HepG2 (cell line): ENCODE data around the gene PDIA5. TPM values are rescaled to one million over a fixed set of nuclear protein-coding genes. Genes with fewer than 3 reads are reported as not detected.

Experiments
- IKZF1 ChIP-seq: fragments of 450-650 bp; IDR thresholded peaks from 2 replicates; pipeline ENCODE4 v1.7.1; 2016
- NAIF1 ChIP-seq: sonication (generic); formaldehyde crosslinking; IDR thresholded peaks from 2 replicates; pipeline ENCODE4 v1.5.0; 2020; ENCODE audit warnings: mild to moderate bottlenecking, missing genetic modification reagents, borderline replicate concordance
- NFE2 ChIP-seq: sonication (generic); formaldehyde crosslinking; IDR thresholded peaks from 2 replicates; pipeline ENCODE4 v1.4.0; 2020; ENCODE audit warnings: missing genetic modification reagents
- PHF21A ChIP-seq: sonication (generic); formaldehyde crosslinking; IDR thresholded peaks from 2 replicates; pipeline ENCODE4 v1.5.0; 2020; ENCODE audit warnings: mild to moderate bottlenecking, missing genetic modification reagents
- PREB ChIP-seq: sonication (generic); formaldehyde crosslinking; IDR thresholded peaks from 2 replicates; pipeline ENCODE4 v1.4.0; 2020; ENCODE audit warnings: missing genetic modification reagents
- SIN3A ChIP-seq: IDR thresholded peaks from 2 replicates; pipeline ENCODE4 v1.6.1; 2011; ENCODE audit warnings: low read depth, mild to moderate bottlenecking, control low read depth, low read length, borderline replicate concordance
- SMC3 ChIP-seq: IDR thresholded peaks from 2 replicates; pipeline ENCODE4 v1.6.1; 2011; ENCODE audit warnings: low read length, improper control_type of control experiment
- STAT5B ChIP-seq: sonication (generic); formaldehyde crosslinking; IDR thresholded peaks from 2 replicates; pipeline ENCODE4 v1.4.0; 2020; ENCODE audit warnings: missing genetic modification reagents
- THYN1 ChIP-seq: sonication (generic); formaldehyde crosslinking; IDR thresholded peaks from 2 replicates; pipeline ENCODE4 v1.8.1; 2023; ENCODE audit warnings: low read depth, mild to moderate bottlenecking, moderate library complexity, missing genetic modification reagents, borderline replicate concordance
- ZFP36 ChIP-seq: fragments of 150-350 bp; IDR thresholded peaks from 2 replicates; pipeline ENCODE4 v1.6.1; 2018; ENCODE audit warnings: borderline replicate concordance, low read length, low read depth; ENCODE audit not compliant: partially characterized antibody
- ZNF225 ChIP-seq: sonication (generic); formaldehyde crosslinking; IDR thresholded peaks from 2 replicates; pipeline ENCODE4 v1.4.0; 2020; ENCODE audit warnings: mild to moderate bottlenecking, missing genetic modification reagents
- ZNF318 ChIP-seq: sonication (generic); formaldehyde crosslinking; IDR thresholded peaks from 2 replicates; pipeline ENCODE4 v1.4.0; 2020; ENCODE audit warnings: mild to moderate bottlenecking, missing genetic modification reagents
- ZNF350 ChIP-seq: sonication (generic); formaldehyde crosslinking; IDR thresholded peaks from 2 replicates; pipeline ENCODE4 v1.4.0; 2020; ENCODE audit warnings: mild to moderate bottlenecking, low read depth, missing genetic modification reagents, borderline replicate concordance
- ZNF354B ChIP-seq: sonication (generic); formaldehyde crosslinking; IDR thresholded peaks from 2 replicates; pipeline ENCODE4 v1.8.0; 2022; ENCODE audit warnings: mild to moderate bottlenecking, missing genetic modification reagents
- ZNF562 ChIP-seq: sonication (generic); formaldehyde crosslinking; IDR thresholded peaks from 2 replicates; pipeline ENCODE4 v1.8.0; 2022; ENCODE audit warnings: missing genetic modification reagents, borderline replicate concordance
- ZNF740 ChIP-seq: sonication (generic); formaldehyde crosslinking; IDR thresholded peaks from 2 replicates; pipeline ENCODE4 v1.4.0; 2020; ENCODE audit warnings: missing genetic modification reagents
- ZUFSP ChIP-seq: sonication (generic); formaldehyde crosslinking; IDR thresholded peaks from 2 replicates; pipeline ENCODE4 v1.9.0; 2021; ENCODE audit warnings: missing genetic modification reagents, mild to moderate bottlenecking, borderline replicate concordance
- polyA plus RNA-seq, 8 experiments: library from polyadenylated mRNA; depleted of rRNA in 3 of 8; stranded (reverse) in 7 of 8; unstranded in 1 of 8; fragments of >200 nt; fragmentation: Illumina TruSeq in 4 of 8; extraction: Trizol in 4 of 8; gene quantifications; 2 replicates each; pipeline versions ENCODE4 v1.2.1 to v1.2.3, GENCODE V29; 2011 to 2016; ENCODE audit warnings: low read depth in 4 of 8, missing spikeins in 1 of 8, mixed read lengths in 1 of 8; ENCODE audit not compliant: insufficient read depth in 1 of 8
- total RNA-seq, 5 experiments: library from RNA; depleted of rRNA; stranded (reverse); fragments of >200 nt; fragmentation: Illumina TruSeq; extraction: Trizol; gene quantifications; 2 replicates each; pipeline ENCODE4 v1.2.3, GENCODE V29; 2016; ENCODE audit warnings: low read depth in 1 of 5

The PDIA5 gene
- total and polyA plus RNA-seq, 2 of the 13 experiments (the other 11 are each of a cell fraction or from before 2014, with no cell fraction given) = 51.3 to 74.3 TPM

- TF ChIP-seq ZNF318 (CRISPR knock-in tag) (no peak), NAIF1 (CRISPR knock-in tag) (no peak), THYN1 (CRISPR knock-in tag) (no peak), ZNF740 (CRISPR knock-in tag) (0 out of 2 replicates have a peak, but pooled peaks have one; percentile 20), ZNF225 (CRISPR knock-in tag) (no peak), PHF21A (CRISPR knock-in tag) (no peak), STAT5B (CRISPR knock-in tag) (no peak), NFE2 (CRISPR knock-in tag) (no peak), IKZF1 (no peak), ZNF350 (CRISPR knock-in tag) (0 out of 2 replicates have a peak, but pooled peaks have one; percentile 14), PREB (CRISPR knock-in tag) (no peak), ZNF562 (CRISPR knock-in tag) (no peak), SMC3 (no peak), ZNF354B (CRISPR knock-in tag) (no peak), ZFP36 (no peak), SIN3A (0 out of 2 replicates have a peak, but pooled peaks have one; percentile 60), ZUFSP (CRISPR knock-in tag) (no peak)
Measured at GRCh38 chr3:123067689-123068600, 1.1 kb downstream of the PDIA5 start (continued).
